WERI-Rb-1 (cell line): ENCODE data around the gene ZMAT5.
A peak's percentile ranks its signal among the peaks of the same experiment; 100 is the strongest.

Experiments used
- DNase-seq: peaks from one replicate; pipeline ENCODE4 v3.0.0-alpha.2; 2020
- H3K27ac ChIP-seq: fragments of 250-450 bp; sonication (Bioruptor Pico); 2 replicates; pipeline ENCODE4 v1.5.1; 2020; ENCODE audit warnings: mild to moderate bottlenecking, moderate library complexity
- H3K27me3 ChIP-seq: fragments of 250-450 bp; sonication (Bioruptor Pico); 2 replicates; pipeline ENCODE4 v1.5.1; 2021; ENCODE audit warnings: mild to moderate bottlenecking, low read depth, moderate library complexity; ENCODE audit not compliant: insufficient read depth, severe bottlenecking
- H3K36me3 ChIP-seq: fragments of 250-450 bp; sonication (Bioruptor Pico); 2 replicates; pipeline ENCODE4 v1.5.1; 2020; ENCODE audit warnings: mild to moderate bottlenecking, moderate library complexity
- H3K4me3 ChIP-seq: 2 replicates; pipeline ENCODE4 v1.5.1; 2011; ENCODE audit warnings: low read depth, mild to moderate bottlenecking, control low read depth, low read length
- H3K9me3 ChIP-seq: fragments of 250-450 bp; sonication (Bioruptor Pico); 2 replicates; pipeline ENCODE4 v1.5.1; 2021; ENCODE audit warnings: mild to moderate bottlenecking, moderate library complexity; ENCODE audit not compliant: severe bottlenecking
- TF ChIP-seq, protein P1 (sequence below): IDR thresholded peaks from 2 replicates; pipeline ENCODE4 v1.5.1; 2011; ENCODE audit warnings: low read depth, mild to moderate bottlenecking, control low read depth, inconsistent platforms, low read length

ZMAT5 gene

DNA sequence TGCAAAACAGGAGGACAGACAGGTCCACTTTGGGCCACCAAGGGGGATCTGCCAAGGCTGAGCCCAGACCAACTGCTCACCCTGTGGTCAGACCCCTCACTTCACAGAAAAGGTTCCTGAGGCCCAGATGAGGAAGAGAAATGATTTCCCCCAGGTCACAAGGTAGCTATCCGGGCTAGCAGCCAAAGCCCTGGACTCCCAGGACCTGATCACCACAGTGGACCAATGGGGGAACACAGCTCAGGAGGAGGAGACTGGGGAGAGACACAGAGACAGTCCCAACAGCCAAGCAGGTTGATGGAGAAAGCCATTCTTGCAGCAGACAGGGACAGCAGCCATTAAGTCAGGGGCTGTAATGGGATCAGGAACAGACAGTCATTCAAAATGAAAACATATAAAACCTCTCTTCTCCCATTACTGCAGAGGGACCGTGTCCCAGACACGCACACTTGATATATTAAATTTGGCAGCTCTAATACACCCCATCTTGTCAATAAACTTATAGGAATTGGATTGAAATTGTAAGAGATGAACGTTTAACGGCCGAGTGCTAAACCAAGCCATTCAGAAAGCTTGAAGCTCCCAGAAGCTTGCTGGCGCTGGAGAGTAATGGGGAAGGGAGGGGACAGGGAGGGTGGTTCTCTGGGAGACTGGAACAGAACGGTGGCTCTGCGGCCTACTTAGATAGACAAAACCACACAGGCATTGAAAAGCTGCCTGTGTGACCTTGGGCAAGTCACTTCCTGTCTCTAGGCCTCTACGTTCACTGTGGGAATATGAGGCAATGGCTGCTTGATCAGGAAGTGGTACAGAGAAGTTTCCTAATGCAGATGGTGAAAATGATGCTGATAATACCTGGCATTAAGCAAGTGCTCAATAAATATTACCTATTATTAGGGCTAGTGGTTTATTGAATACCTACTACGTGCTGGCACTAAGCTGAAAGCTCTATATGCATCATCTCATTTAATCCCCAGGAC lies 16.0 kb downstream of the ZMAT5 start:
- Histone ChIP-seq H3K27ac (no peak overlapping the region; the same call in 1 of the 2 replicates), H3K4me3 (no peak overlapping the region), H3K27me3 (no peaks in the 10 kb centered on the region), H3K9me3 (no peaks in the 10 kb centered on the region), H3K36me3 (0 out of 2 replicates have a peak, but pooled peaks cover 4% of the 10 kb centered on the region)
- no peak for DNase-seq
- TF ChIP-seq, protein P1, sequence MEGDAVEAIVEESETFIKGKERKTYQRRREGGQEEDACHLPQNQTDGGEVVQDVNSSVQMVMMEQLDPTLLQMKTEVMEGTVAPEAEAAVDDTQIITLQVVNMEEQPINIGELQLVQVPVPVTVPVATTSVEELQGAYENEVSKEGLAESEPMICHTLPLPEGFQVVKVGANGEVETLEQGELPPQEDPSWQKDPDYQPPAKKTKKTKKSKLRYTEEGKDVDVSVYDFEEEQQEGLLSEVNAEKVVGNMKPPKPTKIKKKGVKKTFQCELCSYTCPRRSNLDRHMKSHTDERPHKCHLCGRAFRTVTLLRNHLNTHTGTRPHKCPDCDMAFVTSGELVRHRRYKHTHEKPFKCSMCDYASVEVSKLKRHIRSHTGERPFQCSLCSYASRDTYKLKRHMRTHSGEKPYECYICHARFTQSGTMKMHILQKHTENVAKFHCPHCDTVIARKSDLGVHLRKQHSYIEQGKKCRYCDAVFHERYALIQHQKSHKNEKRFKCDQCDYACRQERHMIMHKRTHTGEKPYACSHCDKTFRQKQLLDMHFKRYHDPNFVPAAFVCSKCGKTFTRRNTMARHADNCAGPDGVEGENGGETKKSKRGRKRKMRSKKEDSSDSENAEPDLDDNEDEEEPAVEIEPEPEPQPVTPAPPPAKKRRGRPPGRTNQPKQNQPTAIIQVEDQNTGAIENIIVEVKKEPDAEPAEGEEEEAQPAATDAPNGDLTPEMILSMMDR = no peak

- Histone ChIP-seq H3K27me3 (no peaks in the 10 kb centered on the region), H3K4me3 (no peak overlapping the region), H3K36me3 (0 out of 2 replicates have a peak, but pooled peaks cover 6% of the 10 kb centered on the region), H3K27ac (peak overlapping the region; percentile 43), H3K9me3 (no peaks in the 10 kb centered on the region)
- no peak for DNase-seq
- TF ChIP-seq, protein P1 = no peak
These were observed 16.8 kb downstream of the ZMAT5 start for GRCh38 chr22:29750029-29750428.

DNA sequence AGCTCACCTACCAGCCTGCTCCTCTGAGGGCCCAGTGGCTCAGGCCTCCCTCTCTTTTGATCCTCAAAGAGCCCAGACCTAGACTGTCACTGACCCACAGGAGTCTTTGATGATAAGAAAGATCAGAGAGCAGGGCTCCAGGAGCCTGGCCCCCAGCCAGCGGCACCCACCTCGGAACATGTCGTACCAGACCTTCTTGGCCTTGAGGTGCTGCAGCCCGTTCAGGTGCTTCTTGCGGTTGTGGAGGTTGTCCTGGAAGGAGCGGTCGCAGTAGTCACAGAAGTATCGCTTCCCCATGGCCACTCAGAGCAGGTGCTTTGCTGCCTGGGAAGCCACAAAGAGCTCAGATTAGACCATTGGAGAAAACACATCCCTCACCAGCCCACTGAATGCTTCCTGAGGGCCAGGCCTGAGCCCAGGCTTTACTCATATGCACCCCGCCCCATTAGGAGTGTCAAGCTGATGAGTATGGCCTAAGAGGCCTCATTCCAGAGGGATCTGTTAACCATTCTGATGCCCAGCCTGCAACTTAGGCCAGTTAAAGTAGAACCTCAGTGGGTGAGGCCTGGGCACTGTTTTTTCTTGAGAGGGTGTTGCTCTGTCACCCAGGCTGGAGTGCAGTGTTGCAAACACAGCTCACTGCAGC lies 18.4 kb downstream of the ZMAT5 start:
- no peak overlapping the region for H3K4me3 ChIP-seq
- TF ChIP-seq, protein P1 = no peak
- H3K9me3 ChIP-seq = no peaks in the 10 kb centered on the region
- no peak for DNase-seq
- peak overlapping the region; percentile 44 for H3K27ac ChIP-seq
- H3K27me3 ChIP-seq = no peaks in the 10 kb centered on the region
- H3K36me3 ChIP-seq = 0 out of 2 replicates have a peak, but pooled peaks cover 6% of the 10 kb centered on the region

DNA sequence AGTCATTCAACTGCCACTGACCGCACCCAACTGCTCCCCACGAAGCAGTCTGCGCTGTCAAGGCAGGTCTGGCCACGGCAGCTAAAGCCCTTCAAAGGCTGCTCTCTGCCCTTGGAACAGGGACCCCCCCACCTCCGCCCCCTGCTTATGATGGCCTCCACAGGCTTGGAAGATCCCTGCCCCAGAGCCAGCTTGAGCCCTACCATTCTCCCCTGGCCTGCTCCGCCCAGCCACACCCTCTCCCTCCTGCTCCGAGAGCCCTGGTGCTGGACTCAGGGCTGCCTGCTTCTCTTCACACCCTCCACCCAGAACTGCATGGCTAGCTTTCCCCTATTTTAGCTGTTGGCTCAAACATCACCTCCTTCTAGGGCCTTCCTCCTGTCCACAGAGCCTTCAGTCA lies 19.0 kb downstream of the ZMAT5 start:
- Histone ChIP-seq H3K36me3 (0 out of 2 replicates have a peak, but pooled peaks cover 6% of the 10 kb centered on the region), H3K9me3 (no peaks in the 10 kb centered on the region), H3K27ac (no peak overlapping the region), H3K4me3 (no peak overlapping the region), H3K27me3 (no peaks in the 10 kb centered on the region)
- TF ChIP-seq, protein P1 = no peak
- no peak for DNase-seq

DNA sequence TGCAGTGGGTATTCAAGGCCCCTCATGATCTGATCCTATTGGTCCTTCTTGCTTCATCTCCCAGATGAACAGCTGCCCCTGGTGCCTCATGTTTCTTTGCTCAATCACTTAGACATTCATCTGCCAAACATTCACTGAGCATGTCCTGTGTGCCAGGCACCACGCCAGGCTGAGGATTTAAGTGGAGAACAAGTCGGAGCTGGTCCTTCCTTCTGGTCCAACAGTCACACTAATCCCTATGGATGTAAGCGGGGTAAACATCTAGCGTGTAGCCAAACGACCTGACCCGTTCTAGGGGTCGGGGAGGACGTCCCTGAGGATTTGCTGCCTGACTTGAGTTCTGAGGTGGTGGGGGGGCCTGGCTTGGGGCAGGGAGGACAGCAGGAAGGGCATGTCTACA lies 21.9 kb downstream of the ZMAT5 start:
- H3K9me3 ChIP-seq = no peaks in the 10 kb centered on the region
- H3K36me3 ChIP-seq = peaks cover 6% of the 10 kb centered on the region; the same call in 1 of the 2 replicates
- no peaks in the 10 kb centered on the region for H3K27me3 ChIP-seq
- H3K4me3 ChIP-seq = no peak overlapping the region
- peak overlapping the region; percentile 30; the same call in 1 of the 2 replicates for H3K27ac ChIP-seq
- TF ChIP-seq, protein P1 = no peak
- DNase-seq = peak; percentile 53
